Measurements from ENCODE around the gene ADAMTSL2. TPM values are rescaled to one million over a fixed set of nuclear protein-coding genes. Genes with fewer than 3 reads are reported as not detected.

The ADAMTSL2 gene
- total and polyA plus RNA-seq, 2 of the 13 experiments (the other 11 are each of a cell fraction or from before 2014, with no cell fraction given) = 1.9 to 3.8 TPM

GRCh38 chr9:133553123-133553522 is 18.6 kb downstream of the ADAMTSL2 start:
- Histone ChIP-seq H3K27ac (ENCODE audit: extremely low read length, insufficient read depth, low read length) (no peak overlapping the region), H3K4me2 (ENCODE audit: low read depth, low read length) (no peak overlapping the region), H3K79me2 (ENCODE audit: insufficient read depth, low read length) (no peaks in the 10 kb centered on the region), H3K27me3 (ENCODE audit: control insufficient read depth in 1 of 2, insufficient read depth in 2 of 2, low read length in 2 of 2) (peaks cover 0 to 3% of the 10 kb centered on the region in 2 experiments; a peak in 2 of 5 replicates), H3K9ac (ENCODE audit: insufficient read depth, low read depth, low read length) (no peak overlapping the region), H3K9me3 (ENCODE audit: low read length) (no peaks in the 10 kb centered on the region), H3K36me3 (replicated peaks in 1 of 2; ENCODE audit: control insufficient read depth in 1 of 2, insufficient read depth in 2 of 2, low read length in 2 of 2) (no peaks in the 10 kb centered on the region), H4K20me1 (ENCODE audit: insufficient read depth, low read length) (no peaks in the 10 kb centered on the region), H3K4me1 (ENCODE audit: insufficient read depth, low read length) (peaks cover 11% of the 10 kb centered on the region), H2AFZ (ENCODE audit: low read length) (no peak overlapping the region), H3K4me3 (replicated peaks in 1 of 3; ENCODE audit: insufficient read depth in 1 of 3, low read depth in 2 of 3, low read length in 3 of 3) (no peak overlapping the region)
- in situ Hi-C loops (cut with HindIII; ENCODE audit: extremely low pct_ligation_motif_present, low pct_unique_long_range_greater_than_20kb) = no loop called here
- BruUV-seq (replicated peaks) = no TSS peak
- TF ChIP-seq ZNF510 (CRISPR knock-in tag; IDR thresholded peaks at IDR 0.05; ENCODE audit: low read depth) (no peak), ZNF616 (CRISPR knock-in tag; IDR thresholded peaks at IDR 0.05; ENCODE audit: low read depth) (no peak), ZBTB49 (CRISPR knock-in tag; IDR thresholded peaks at IDR 0.05; ENCODE audit: borderline replicate concordance) (no peak), ZBTB7A (CRISPR knock-in tag; IDR thresholded peaks at IDR 0.05) (no peak), MTF2 (CRISPR knock-in tag; IDR thresholded peaks at IDR 0.05; ENCODE audit: borderline replicate concordance) (no peak), PRMT3 (CRISPR knock-in tag; IDR thresholded peaks at IDR 0.05; ENCODE audit: borderline replicate concordance, low read depth) (no peak), SATB2 (CRISPR knock-in tag; IDR thresholded peaks at IDR 0.05) (no peak), ZNF549 (CRISPR knock-in tag; IDR thresholded peaks at IDR 0.05) (no peak), KDM1A (CRISPR knock-in tag; IDR thresholded peaks at IDR 0.05) (no peak), ZNF747 (CRISPR knock-in tag; IDR thresholded peaks at IDR 0.05; ENCODE audit: borderline replicate concordance) (no peak)
- intact Hi-C loops (cut with micrococcal nuclease; ENCODE audit: unreplicated experiment) = no loop called here
- ChIA-PET POLR2A (no interaction called here), CTCF (ENCODE audit: low intra/inter-chr PET ratio, low total read pairs) (no interaction called here)
- no peak for ATAC-seq
- no peak for FAIRE-seq
- WGBS (ENCODE audit: low lambda C conversion rate) = 65% methylated on average over 5 of the region's 10 CpGs
- DNase-seq (ENCODE audit: low spot score) = no peak
